K562 (cell line): ENCODE measurements around the gene DOCK3. TPM values are rescaled to one million over a fixed set of nuclear protein-coding genes. Genes with fewer than 3 reads are reported as not detected.

ENCODE experiments used
- ATAC-seq: fragments of 200-7000 bp; cut with Tn5 transposase; 3 replicates; pipeline ENCODE4 v1.9.1; 2020; ENCODE audit warnings: moderate library complexity
- BruUV-seq: library from RNA; stranded (reverse); fragments of 400-500 nt; replicated peaks from 2 replicates; lab custom pipeline; 2021; lab: Mats Ljungman, UMichigan
- CTCF ChIA-PET: fragments of 300-600 bp; formaldehyde crosslinking; extraction: SDS; loops from one replicate; lab custom pipeline; 2021; ENCODE audit warnings: low intra/inter-chr PET ratio; lab: Yijun Ruan, JAX
- POLR2A ChIA-PET: fragments of 300-600, 350-650 bp; sonication (Branson Sonifier 250); formaldehyde crosslinking; extraction: SDS; loops from one replicate; lab custom pipeline; 2021; ENCODE audit warnings: antibody characterized with exemption, inconsistent platforms; lab: Yijun Ruan, JAX
- DNase-seq, 4 experiments: peaks; one replicate each; pipeline versions ENCODE4 v3.0.0 to v3.0.0-alpha.2; 2011 to 2018; ENCODE audit warnings: low spot score in 3 of 4, mixed read lengths in 3 of 4; ENCODE audit errors: extremely low read depth in 1 of 4
- FAIRE-seq: peaks from 2 replicates; lab custom pipeline; 2011; peaks lifted over from hg19 to GRCh38; lab: Jason Lieb, UNC
- H2AFZ ChIP-seq: 2 replicates; pipeline ENCODE4 v1.6.0; 2011; ENCODE audit warnings: low read depth, low read length, control low read depth, inconsistent platforms
- H3K27ac ChIP-seq: fragments of 200-600 bp; 3 replicates; pipeline ENCODE4 v1.8.0; 2011; ENCODE audit warnings: low read depth, mild to moderate bottlenecking, control low read depth, inconsistent platforms, low read length, moderate library complexity, mixed read lengths; ENCODE audit errors: extremely low read depth
- H3K27me3 ChIP-seq, 2 experiments: fragments of 300-600 bp in 1 of 2; 2 replicates in 1 of 2; 3 replicates in 1 of 2; pipeline versions ENCODE4 v1.6.0 to v1.8.0; 2011; ENCODE audit warnings: inconsistent platforms in 2 of 2, low read length in 2 of 2, mild to moderate bottlenecking in 1 of 2, mixed read lengths in 1 of 2, moderate library complexity in 1 of 2; ENCODE audit not compliant: control insufficient read depth in 2 of 2, insufficient read depth in 2 of 2
- H3K36me3 ChIP-seq: fragments of 300-600 bp; 3 replicates; pipeline ENCODE4 v1.8.0; 2011; ENCODE audit warnings: mild to moderate bottlenecking, low read length, inconsistent platforms; ENCODE audit not compliant: control insufficient read depth, insufficient read depth
- H3K4me1 ChIP-seq, 2 experiments: fragments of 200-600 bp in 1 of 2; replicated peaks in 1 of 2; 2 replicates in 1 of 2; 3 replicates in 1 of 2; pipeline versions ENCODE4 v1.5.1 to v1.8.0; 2011; ENCODE audit warnings: inconsistent platforms in 2 of 2, low read length in 2 of 2, mild to moderate bottlenecking in 1 of 2, mixed read lengths in 1 of 2, moderate library complexity in 1 of 2; ENCODE audit not compliant: control insufficient read depth in 2 of 2, insufficient read depth in 2 of 2
- H3K4me2 ChIP-seq: 2 replicates; pipeline ENCODE4 v1.6.1; 2011; ENCODE audit warnings: low read length, control low read depth, inconsistent platforms, mixed read lengths; ENCODE audit not compliant: insufficient read depth
- H3K4me3 ChIP-seq: fragments of 200-600 bp; sonication (generic), shearing (Covaris generic); 2 replicates; pipeline ENCODE4 v1.5.1; 2016; ENCODE audit warnings: control low read depth, inconsistent platforms
- H3K79me2 ChIP-seq: fragments of 200-600 bp; 3 replicates; pipeline ENCODE4 v1.8.0; 2011; ENCODE audit warnings: low read length, inconsistent platforms; ENCODE audit not compliant: control insufficient read depth, insufficient read depth
- H3K9ac ChIP-seq, 2 experiments: 2 replicates each; pipeline versions ENCODE4 v1.6.0 to v1.6.1; 2011; ENCODE audit warnings: low read depth in 2 of 2, low read length in 2 of 2, control low read depth in 1 of 2, inconsistent platforms in 1 of 2, mild to moderate bottlenecking in 1 of 2, mixed read lengths in 1 of 2; ENCODE audit not compliant: insufficient read depth in 1 of 2
- H3K9me1 ChIP-seq: one replicate; pipeline ENCODE4 v1.6.0; 2011; ENCODE audit warnings: inconsistent platforms, mild to moderate bottlenecking, low read length, moderate library complexity; ENCODE audit not compliant: control insufficient read depth, insufficient read depth
- H3K9me3 ChIP-seq: replicated peaks from 2 replicates; pipeline ENCODE4 v1.5.1; 2011; ENCODE audit warnings: low read depth, low read length, inconsistent platforms; ENCODE audit not compliant: control insufficient read depth, insufficient read depth
- H4K20me1 ChIP-seq: replicated peaks from 2 replicates; pipeline ENCODE4 v1.6.1; 2011; ENCODE audit warnings: low read length, inconsistent platforms, mixed read lengths; ENCODE audit not compliant: control insufficient read depth, insufficient read depth
- ARID1B ChIP-seq: fragments of 450-650 bp; IDR thresholded peaks from 2 replicates; pipeline ENCODE4 v1.6.1; 2016; ENCODE audit warnings: antibody characterized with exemption, mild to moderate bottlenecking, inconsistent platforms
- CTBP1 ChIP-seq: fragments of 450-650 bp; IDR thresholded peaks from 2 replicates; pipeline ENCODE4 v1.6.1; 2016; ENCODE audit warnings: borderline replicate concordance
- FOXA1 ChIP-seq: fragments of 450-650 bp; IDR thresholded peaks from 2 replicates; pipeline ENCODE4 v1.6.1; 2016; ENCODE audit warnings: mild to moderate bottlenecking, borderline replicate concordance
- HNRNPUL1 ChIP-seq: fragments of 200-400 bp; formaldehyde crosslinking; IDR thresholded peaks from 2 replicates; pipeline ENCODE4 v1.6.1; 2017; ENCODE audit warnings: low read length
- HOXB6 ChIP-seq: fragments of 250-450 bp; sonication (Bioruptor Pico); IDR thresholded peaks from 2 replicates; pipeline ENCODE4 v1.5.1; 2022; ENCODE audit warnings: mild to moderate bottlenecking, borderline replicate concordance
- NUFIP1 ChIP-seq: fragments of 450-650 bp; IDR thresholded peaks from 2 replicates; pipeline ENCODE4 v1.6.1; 2018; ENCODE audit not compliant: partially characterized antibody
- STAT5B ChIP-seq: fragments of 250-450 bp; sonication (Bioruptor Pico); IDR thresholded peaks from 2 replicates; pipeline ENCODE4 v1.8.0; 2021; ENCODE audit warnings: mild to moderate bottlenecking, inconsistent platforms
- WGBS: fragments of 100-300 bp; shearing (Covaris generic); methylation state at CpG from one replicate; pipeline ENCODE4 v1.1.6; 2016; ENCODE audit warnings: low coverage, mixed read lengths; ENCODE audit not compliant: insufficient coverage; ENCODE audit errors: missing lambda C conversion rate; 5-methylcytosine and 5-hydroxymethylcytosine counted together
- in situ Hi-C: fragments of 300-500 bp; cut with MboI; formaldehyde crosslinking; loops from 4 replicates; pipeline ENCODE4 v1.15.0; 2018; ENCODE audit warnings: inconsistent platforms, mixed read lengths
- intact Hi-C: fragments of 100-400 bp; cut with micrococcal nuclease; formaldehyde crosslinking; loops from 2 replicates; pipeline ENCODE4 v1.14.2; 2022
- polyA plus RNA-seq, 8 experiments: library from polyadenylated mRNA; depleted of rRNA in 4 of 8; stranded (reverse) in 5 of 8; unstranded in 3 of 8; fragments of >200 nt; fragmentation: Nextera tagmentation in 2 of 8; fragmentation: Illumina TruSeq in 1 of 8; extraction: Ambion mirVana in 2 of 8; extraction: Trizol in 1 of 8; gene quantifications; 2 replicates each; pipeline versions ENCODE4 v1.2.1 to v1.2.3, GENCODE V29; 2011 to 2014; ENCODE audit warnings: inconsistent platforms in 1 of 8, missing spikeins in 1 of 8
- total RNA-seq, 7 experiments: library from RNA; depleted of rRNA in 6 of 7; stranded (reverse); fragments of >200 nt in 6 of 7; fragmentation: Illumina TruSeq in 2 of 7; extraction: Trizol in 2 of 7; gene quantifications; 2 replicates each; pipeline versions ENCODE4 v1.2.1 to v1.2.3, GENCODE V29; 2011 to 2021; ENCODE audit warnings: low replicate concordance in 1 of 7
- TF ChIP-seq, protein P1 (sequence below): fragments of 450-650 bp; formaldehyde crosslinking; IDR thresholded peaks from 2 replicates; pipeline ENCODE4 v1.4.0; 2022; ENCODE audit warnings: missing genetic modification characterization
- TF ChIP-seq, protein P2 (sequence below), 2 experiments: fragments of 450-650 bp; formaldehyde crosslinking in 1 of 2; IDR thresholded peaks; 2 replicates each; pipeline versions ENCODE4 v1.4.0 to v1.6.1; 2014 to 2020; ENCODE audit warnings: mild to moderate bottlenecking in 2 of 2, borderline replicate concordance in 1 of 2, low read depth in 1 of 2
- TF ChIP-seq, protein P3 (sequence below): sonication (generic); formaldehyde crosslinking; IDR thresholded peaks from 2 replicates; pipeline ENCODE4 v1.8.0; 2022; ENCODE audit warnings: missing genetic modification reagents, mild to moderate bottlenecking, moderate library complexity, borderline replicate concordance

The DOCK3 gene
- total and polyA plus RNA-seq, 9 of the 15 experiments (the other 6 are each of a cell fraction or from before 2014, with no cell fraction given) = under 0.01 to 0.03 (median 0.01) TPM; not detected in 4

DNA sequence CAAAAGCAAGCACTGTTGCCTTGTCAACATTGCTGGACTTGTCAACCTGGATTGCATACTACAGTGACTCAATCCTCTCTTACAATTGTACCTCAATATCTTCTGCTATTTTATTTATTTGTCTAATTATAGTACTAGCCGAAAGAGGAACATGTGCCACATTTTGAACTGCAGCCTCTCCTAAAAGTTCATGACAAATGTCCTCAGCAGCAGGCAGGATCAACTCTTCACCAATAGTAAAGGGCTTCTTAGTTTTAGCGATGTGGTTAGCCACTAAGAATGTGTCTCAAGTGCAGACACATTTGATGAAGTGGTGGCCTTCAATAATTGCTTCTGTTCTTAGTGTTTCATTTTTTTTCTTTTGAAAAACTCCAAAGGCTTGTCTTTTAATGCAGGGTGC lies 13.2 kb downstream of the DOCK3 start:
- Histone ChIP-seq H3K9me1 (no peaks in the 10 kb centered on the region), H4K20me1 (no peaks in the 10 kb centered on the region), H2AFZ (no peak overlapping the region), H3K36me3 (no peaks in the 10 kb centered on the region), H3K79me2 (no peaks in the 10 kb centered on the region), H3K4me1 (no peaks in the 10 kb centered on the region), H3K4me2 (no peak overlapping the region), H3K27me3 (peaks cover 0 to 3% of the 10 kb centered on the region in 2 experiments; a peak in 2 of 5 replicates), H3K9ac (no peak overlapping the region), H3K9me3 (no peaks in the 10 kb centered on the region), H3K27ac (no peak overlapping the region), H3K4me3 (no peak overlapping the region)
- POLR2A ChIA-PET = no interaction called here
- BruUV-seq = no TSS peak
- 4% methylated on average over 2 of the region's 2 CpGs for WGBS
- ATAC-seq (no peak), DNase-seq (no peak), FAIRE-seq (no peak)
- TF ChIP-seq, protein P1, sequence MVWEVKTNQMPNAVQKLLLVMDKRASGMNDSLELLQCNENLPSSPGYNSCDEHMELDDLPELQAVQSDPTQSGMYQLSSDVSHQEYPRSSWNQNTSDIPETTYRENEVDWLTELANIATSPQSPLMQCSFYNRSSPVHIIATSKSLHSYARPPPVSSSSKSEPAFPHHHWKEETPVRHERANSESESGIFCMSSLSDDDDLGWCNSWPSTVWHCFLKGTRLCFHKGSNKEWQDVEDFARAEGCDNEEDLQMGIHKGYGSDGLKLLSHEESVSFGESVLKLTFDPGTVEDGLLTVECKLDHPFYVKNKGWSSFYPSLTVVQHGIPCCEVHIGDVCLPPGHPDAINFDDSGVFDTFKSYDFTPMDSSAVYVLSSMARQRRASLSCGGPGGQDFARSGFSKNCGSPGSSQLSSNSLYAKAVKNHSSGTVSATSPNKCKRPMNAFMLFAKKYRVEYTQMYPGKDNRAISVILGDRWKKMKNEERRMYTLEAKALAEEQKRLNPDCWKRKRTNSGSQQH = no peak
- TF ChIP-seq, protein P2, sequence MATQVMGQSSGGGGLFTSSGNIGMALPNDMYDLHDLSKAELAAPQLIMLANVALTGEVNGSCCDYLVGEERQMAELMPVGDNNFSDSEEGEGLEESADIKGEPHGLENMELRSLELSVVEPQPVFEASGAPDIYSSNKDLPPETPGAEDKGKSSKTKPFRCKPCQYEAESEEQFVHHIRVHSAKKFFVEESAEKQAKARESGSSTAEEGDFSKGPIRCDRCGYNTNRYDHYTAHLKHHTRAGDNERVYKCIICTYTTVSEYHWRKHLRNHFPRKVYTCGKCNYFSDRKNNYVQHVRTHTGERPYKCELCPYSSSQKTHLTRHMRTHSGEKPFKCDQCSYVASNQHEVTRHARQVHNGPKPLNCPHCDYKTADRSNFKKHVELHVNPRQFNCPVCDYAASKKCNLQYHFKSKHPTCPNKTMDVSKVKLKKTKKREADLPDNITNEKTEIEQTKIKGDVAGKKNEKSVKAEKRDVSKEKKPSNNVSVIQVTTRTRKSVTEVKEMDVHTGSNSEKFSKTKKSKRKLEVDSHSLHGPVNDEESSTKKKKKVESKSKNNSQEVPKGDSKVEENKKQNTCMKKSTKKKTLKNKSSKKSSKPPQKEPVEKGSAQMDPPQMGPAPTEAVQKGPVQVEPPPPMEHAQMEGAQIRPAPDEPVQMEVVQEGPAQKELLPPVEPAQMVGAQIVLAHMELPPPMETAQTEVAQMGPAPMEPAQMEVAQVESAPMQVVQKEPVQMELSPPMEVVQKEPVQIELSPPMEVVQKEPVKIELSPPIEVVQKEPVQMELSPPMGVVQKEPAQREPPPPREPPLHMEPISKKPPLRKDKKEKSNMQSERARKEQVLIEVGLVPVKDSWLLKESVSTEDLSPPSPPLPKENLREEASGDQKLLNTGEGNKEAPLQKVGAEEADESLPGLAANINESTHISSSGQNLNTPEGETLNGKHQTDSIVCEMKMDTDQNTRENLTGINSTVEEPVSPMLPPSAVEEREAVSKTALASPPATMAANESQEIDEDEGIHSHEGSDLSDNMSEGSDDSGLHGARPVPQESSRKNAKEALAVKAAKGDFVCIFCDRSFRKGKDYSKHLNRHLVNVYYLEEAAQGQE (IDR thresholded peaks at IDR 0.05; ENCODE audit: borderline replicate concordance) = no peak
- TF ChIP-seq, protein P2 (CRISPR knock-in tag; IDR thresholded peaks at IDR 0.05; ENCODE audit: low read depth) = no peak
- no peak for TF ChIP-seq ARID1B
- TF ChIP-seq STAT5B (CRISPR knock-in tag) = no peak
- TF ChIP-seq, protein P3, sequence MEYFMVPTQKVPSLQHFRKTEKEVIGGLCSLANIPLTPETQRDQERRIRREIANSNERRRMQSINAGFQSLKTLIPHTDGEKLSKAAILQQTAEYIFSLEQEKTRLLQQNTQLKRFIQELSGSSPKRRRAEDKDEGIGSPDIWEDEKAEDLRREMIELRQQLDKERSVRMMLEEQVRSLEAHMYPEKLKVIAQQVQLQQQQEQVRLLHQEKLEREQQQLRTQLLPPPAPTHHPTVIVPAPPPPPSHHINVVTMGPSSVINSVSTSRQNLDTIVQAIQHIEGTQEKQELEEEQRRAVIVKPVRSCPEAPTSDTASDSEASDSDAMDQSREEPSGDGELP (CRISPR knock-in tag) = no peak
- TF ChIP-seq NUFIP1 = no peak
- no peak for TF ChIP-seq HNRNPUL1
- TF ChIP-seq FOXA1 = no peak
- no peak for TF ChIP-seq HOXB6 (CRISPR knock-in tag)
- no peak for TF ChIP-seq CTBP1
- intact Hi-C loops = no loop called here
- in situ Hi-C loops = no loop called here
- CTCF ChIA-PET = no interaction called here
